ENCODE data around the gene CCM2. TPM values are rescaled to one million over a fixed set of nuclear protein-coding genes. Genes with fewer than 3 reads are reported as not detected.

Gene CCM2
- total and polyA plus RNA-seq, 4 donors, result 25.8 to 48.9 (median 41.6) TPM

GRCh38 chr7:44999245-45000092, 532 bp upstream of the CCM2 start:
- peak overlapping the region; percentile 77 for H3K4me3 ChIP-seq (ENCODE audit: low read depth, low read length)
- no peaks in the 10 kb centered on the region for H3K36me3 ChIP-seq (ENCODE audit: control insufficient read depth, insufficient read depth, low read length)
- WGBS (ENCODE audit: insufficient coverage), result under 1% methylated on average over 42 of the region's 66 CpGs
- peaks cover 4% of the 10 kb centered on the region for H3K4me1 ChIP-seq (ENCODE audit: control insufficient read depth, insufficient read depth, low read length)
- H3K9me3 ChIP-seq (ENCODE audit: control insufficient read depth, insufficient read depth, low read length), result no peaks in the 10 kb centered on the region
- DNase-seq (ENCODE audit: low read depth in 4 of 6, low spot score in 6 of 6), result peak; percentile 88 to 100 (median 96)
- peak overlapping the region; percentile 92 for H3K27ac ChIP-seq (ENCODE audit: low read depth, low read length)
- H3K27me3 ChIP-seq (ENCODE audit: control insufficient read depth, insufficient read depth, low read length), result no peaks in the 10 kb centered on the region

GRCh38 chr7:45001138-45001694, 1.2 kb downstream of the CCM2 start:
- WGBS (ENCODE audit: insufficient coverage), result 43% methylated on average over 10 of the region's 10 CpGs
- peak overlapping the region; percentile 73 for H3K4me3 ChIP-seq (ENCODE audit: low read depth, low read length)
- peak in 1 of 6 donors; percentile 9 for DNase-seq (ENCODE audit: low read depth in 4 of 6, low spot score in 6 of 6)
- no peaks in the 10 kb centered on the region for H3K27me3 ChIP-seq (ENCODE audit: control insufficient read depth, insufficient read depth, low read length)
- no peaks in the 10 kb centered on the region for H3K36me3 ChIP-seq (ENCODE audit: control insufficient read depth, insufficient read depth, low read length)
- H3K9me3 ChIP-seq (ENCODE audit: control insufficient read depth, insufficient read depth, low read length), result no peaks in the 10 kb centered on the region
- H3K27ac ChIP-seq (ENCODE audit: low read depth, low read length), result peak overlapping the region; percentile 83
- H3K4me1 ChIP-seq (ENCODE audit: control insufficient read depth, insufficient read depth, low read length), result peaks cover 7% of the 10 kb centered on the region

GRCh38 chr7:45001826-45002225, 1.8 kb downstream of the CCM2 start:
- no peak overlapping the region for H3K27ac ChIP-seq (ENCODE audit: low read depth, low read length)
- H3K4me1 ChIP-seq (ENCODE audit: control insufficient read depth, insufficient read depth, low read length), result peaks cover 7% of the 10 kb centered on the region
- H3K27me3 ChIP-seq (ENCODE audit: control insufficient read depth, insufficient read depth, low read length), result no peaks in the 10 kb centered on the region
- 60% methylated on average over 1 of the region's 2 CpGs for WGBS (ENCODE audit: insufficient coverage)
- no peak for DNase-seq (ENCODE audit: low read depth in 4 of 6, low spot score in 6 of 6)
- H3K36me3 ChIP-seq (ENCODE audit: control insufficient read depth, insufficient read depth, low read length), result no peaks in the 10 kb centered on the region
- no peaks in the 10 kb centered on the region for H3K9me3 ChIP-seq (ENCODE audit: control insufficient read depth, insufficient read depth, low read length)
- H3K4me3 ChIP-seq (ENCODE audit: low read depth, low read length), result no peak overlapping the region

GRCh38 chr7:45003789-45004188, 3.8 kb downstream of the CCM2 start:
- no peak for DNase-seq (ENCODE audit: low read depth in 4 of 6, low spot score in 6 of 6)
- H3K27ac ChIP-seq (ENCODE audit: low read depth, low read length), result no peak overlapping the region
- H3K27me3 ChIP-seq (ENCODE audit: control insufficient read depth, insufficient read depth, low read length), result no peaks in the 10 kb centered on the region
- H3K4me3 ChIP-seq (ENCODE audit: low read depth, low read length), result no peak overlapping the region
- no peaks in the 10 kb centered on the region for H3K9me3 ChIP-seq (ENCODE audit: control insufficient read depth, insufficient read depth, low read length)
- H3K4me1 ChIP-seq (ENCODE audit: control insufficient read depth, insufficient read depth, low read length), result peaks cover 7% of the 10 kb centered on the region
- H3K36me3 ChIP-seq (ENCODE audit: control insufficient read depth, insufficient read depth, low read length), result no peaks in the 10 kb centered on the region
- WGBS (ENCODE audit: insufficient coverage), result 97% methylated on average over 3 of the region's 4 CpGs

- H3K27me3 ChIP-seq (ENCODE audit: control insufficient read depth, insufficient read depth, low read length), result no peaks in the 10 kb centered on the region
- no peak overlapping the region for H3K4me3 ChIP-seq (ENCODE audit: low read depth, low read length)
- DNase-seq (ENCODE audit: low read depth in 4 of 6, low spot score in 6 of 6), result peak in 2 of 6 donors; percentile 34 to 41
- WGBS (ENCODE audit: insufficient coverage), result no CpG with 5 or more reads among the region's 7 CpGs
- H3K4me1 ChIP-seq (ENCODE audit: control insufficient read depth, insufficient read depth, low read length), result peaks cover 3% of the 10 kb centered on the region
- H3K9me3 ChIP-seq (ENCODE audit: control insufficient read depth, insufficient read depth, low read length), result no peaks in the 10 kb centered on the region
- no peak overlapping the region for H3K27ac ChIP-seq (ENCODE audit: low read depth, low read length)
- peaks cover 5% of the 10 kb centered on the region for H3K36me3 ChIP-seq (ENCODE audit: control insufficient read depth, insufficient read depth, low read length)
These were observed 7.1 kb downstream of the CCM2 start for GRCh38 chr7:45007106-45007505.

- no peak overlapping the region for H3K4me3 ChIP-seq (ENCODE audit: low read depth, low read length)
- peaks cover 5% of the 10 kb centered on the region for H3K36me3 ChIP-seq (ENCODE audit: control insufficient read depth, insufficient read depth, low read length)
- no peaks in the 10 kb centered on the region for H3K27me3 ChIP-seq (ENCODE audit: control insufficient read depth, insufficient read depth, low read length)
- no peaks in the 10 kb centered on the region for H3K9me3 ChIP-seq (ENCODE audit: control insufficient read depth, insufficient read depth, low read length)
- WGBS (ENCODE audit: insufficient coverage), result 100% methylated on average over 2 of the region's 7 CpGs
- DNase-seq (ENCODE audit: low read depth in 4 of 6, low spot score in 6 of 6), result no peak
- H3K27ac ChIP-seq (ENCODE audit: low read depth, low read length), result no peak overlapping the region
- peaks cover 3% of the 10 kb centered on the region for H3K4me1 ChIP-seq (ENCODE audit: control insufficient read depth, insufficient read depth, low read length)
These were observed 7.7 kb downstream of the CCM2 start for GRCh38 chr7:45007571-45008328.

GRCh38 chr7:45013465-45013967, 13.5 kb downstream of the CCM2 start:
- peaks cover 8% of the 10 kb centered on the region for H3K36me3 ChIP-seq (ENCODE audit: control insufficient read depth, insufficient read depth, low read length)
- no peak overlapping the region for H3K4me3 ChIP-seq (ENCODE audit: low read depth, low read length)
- DNase-seq (ENCODE audit: low read depth in 4 of 6, low spot score in 6 of 6), result no peak
- no CpG with 5 or more reads among the region's 2 CpGs for WGBS (ENCODE audit: insufficient coverage)
- H3K4me1 ChIP-seq (ENCODE audit: control insufficient read depth, insufficient read depth, low read length), result no peaks in the 10 kb centered on the region
- H3K27me3 ChIP-seq (ENCODE audit: control insufficient read depth, insufficient read depth, low read length), result no peaks in the 10 kb centered on the region
- H3K9me3 ChIP-seq (ENCODE audit: control insufficient read depth, insufficient read depth, low read length), result peaks cover 2% of the 10 kb centered on the region
- no peak overlapping the region for H3K27ac ChIP-seq (ENCODE audit: low read depth, low read length)

GRCh38 chr7:45015313-45015712, 15.3 kb downstream of the CCM2 start:
- Histone ChIP-seq H3K36me3 (ENCODE audit: control insufficient read depth, insufficient read depth, low read length) (peaks cover 8% of the 10 kb centered on the region), H3K4me1 (ENCODE audit: control insufficient read depth, insufficient read depth, low read length) (no peaks in the 10 kb centered on the region), H3K27me3 (ENCODE audit: control insufficient read depth, insufficient read depth, low read length) (no peaks in the 10 kb centered on the region), H3K27ac (ENCODE audit: low read depth, low read length) (no peak overlapping the region), H3K9me3 (ENCODE audit: control insufficient read depth, insufficient read depth, low read length) (peaks cover 2% of the 10 kb centered on the region), H3K4me3 (ENCODE audit: low read depth, low read length) (no peak overlapping the region)
- no CpG with 5 or more reads among the region's 1 CpG for WGBS (ENCODE audit: insufficient coverage)
- no peak for DNase-seq (ENCODE audit: low read depth in 4 of 6, low spot score in 6 of 6)

GRCh38 chr7:45017253-45017652, 17.3 kb downstream of the CCM2 start:
- no peak for DNase-seq (ENCODE audit: low read depth in 4 of 6, low spot score in 6 of 6)
- no CpG with 5 or more reads among the region's 3 CpGs for WGBS (ENCODE audit: insufficient coverage)
- H3K36me3 ChIP-seq (ENCODE audit: control insufficient read depth, insufficient read depth, low read length), result peaks cover 4% of the 10 kb centered on the region
- H3K27me3 ChIP-seq (ENCODE audit: control insufficient read depth, insufficient read depth, low read length), result no peaks in the 10 kb centered on the region
- H3K9me3 ChIP-seq (ENCODE audit: control insufficient read depth, insufficient read depth, low read length), result peaks cover 2% of the 10 kb centered on the region
- H3K4me1 ChIP-seq (ENCODE audit: control insufficient read depth, insufficient read depth, low read length), result no peaks in the 10 kb centered on the region
- no peak overlapping the region for H3K4me3 ChIP-seq (ENCODE audit: low read depth, low read length)
- no peak overlapping the region for H3K27ac ChIP-seq (ENCODE audit: low read depth, low read length)
